GM12878 (cell line): ENCODE data around the gene TLL2. TPM values are rescaled to one million over a fixed set of nuclear protein-coding genes. Genes with fewer than 3 reads are reported as not detected.

Experiments used
- ATAC-seq: fragments of 200-7000 bp; cut with Tn5 transposase; 3 replicates; pipeline ENCODE4 v1.9.1; 2020; ENCODE audit warnings: mild to moderate bottlenecking, moderate library complexity
- BruUV-seq: library from RNA; stranded (reverse); fragments of 400-500 nt; replicated peaks from 2 replicates; lab custom pipeline; 2021; lab: Mats Ljungman, UMichigan
- CTCF ChIA-PET: fragments of 300-600 bp; sonication (Branson Sonifier 250); formaldehyde crosslinking; extraction: SDS; loops from one replicate; lab custom pipeline; 2021; ENCODE audit warnings: inconsistent platforms; lab: Yijun Ruan, JAX
- POLR2A ChIA-PET: fragments of 350-600 bp; formaldehyde crosslinking; extraction: SDS; loops from one replicate; lab custom pipeline; 2021; ENCODE audit warnings: inconsistent platforms; lab: Charles Lee
- RAD21 ChIA-PET: fragments of 300-600 bp; sonication (Branson Sonifier 250); formaldehyde crosslinking; loops from one replicate; lab custom pipeline; 2023; ENCODE audit warnings: antibody characterized with exemption; ENCODE audit not compliant: unreplicated experiment; lab: Charles Lee
- SMC1A ChIA-PET: fragments of 300-600 bp; sonication (Branson Sonifier 250); formaldehyde crosslinking; loops from one replicate; lab custom pipeline; 2023; ENCODE audit not compliant: unreplicated experiment, uncharacterized antibody; lab: Charles Lee
- DNase-seq: peaks from one replicate; pipeline ENCODE4 v3.0.0-alpha.2; 2011; ENCODE audit warnings: low read depth, low spot score
- FAIRE-seq: peaks from 3 replicates; lab custom pipeline; 2011; peaks lifted over from hg19 to GRCh38; lab: Jason Lieb, UNC
- H2AFZ ChIP-seq: 2 replicates; pipeline ENCODE4 v1.6.0; 2011; ENCODE audit warnings: low read depth, low read length, control low read depth; ENCODE audit not compliant: control insufficient read depth
- H3K27ac ChIP-seq: 2 replicates; pipeline ENCODE4 v1.5.1; 2011; ENCODE audit warnings: control low read depth; ENCODE audit not compliant: control insufficient read depth, insufficient read depth
- H3K27me3 ChIP-seq, 2 experiments: replicated peaks in 1 of 2; 2 replicates each; pipeline versions ENCODE4 v1.6.0 to v1.6.1; 2011; ENCODE audit warnings: low read length in 1 of 2; ENCODE audit not compliant: control insufficient read depth in 2 of 2, insufficient read depth in 2 of 2
- H3K36me3 ChIP-seq, 2 experiments: 2 replicates each; pipeline ENCODE4 v1.5.1; 2011; ENCODE audit warnings: low read length in 1 of 2; ENCODE audit not compliant: control insufficient read depth in 2 of 2, insufficient read depth in 2 of 2
- H3K4me1 ChIP-seq: 2 replicates; pipeline ENCODE4 v1.6.1; 2011; ENCODE audit warnings: mild to moderate bottlenecking, low read length, moderate library complexity, mixed read lengths; ENCODE audit not compliant: control insufficient read depth, insufficient read depth
- H3K4me2 ChIP-seq: 2 replicates; pipeline ENCODE4 v1.6.0; 2011; ENCODE audit warnings: control low read depth; ENCODE audit not compliant: control insufficient read depth, insufficient read depth
- H3K4me3 ChIP-seq: fragments of 200-600 bp; sonication (generic); 2 replicates; pipeline ENCODE4 v1.5.1; 2016
- H3K79me2 ChIP-seq: 2 replicates; pipeline ENCODE4 v1.6.0; 2011; ENCODE audit warnings: low read length; ENCODE audit not compliant: control insufficient read depth, insufficient read depth
- H3K9ac ChIP-seq: 2 replicates; pipeline ENCODE4 v1.8.0; 2011; ENCODE audit warnings: low read length, control low read depth, mixed read lengths; ENCODE audit not compliant: control insufficient read depth, insufficient read depth
- H3K9me3 ChIP-seq: replicated peaks from 3 replicates; pipeline ENCODE4 v1.5.1; 2011; ENCODE audit warnings: mild to moderate bottlenecking, low read length; ENCODE audit not compliant: control insufficient read depth, insufficient read depth
- H4K20me1 ChIP-seq: 2 replicates; pipeline ENCODE4 v1.6.0; 2011; ENCODE audit not compliant: control insufficient read depth, insufficient read depth
- MYB ChIP-seq: fragments of 150-350 bp; IDR thresholded peaks from 2 replicates; pipeline ENCODE4 v1.6.1; 2014; ENCODE audit warnings: mild to moderate bottlenecking, low read depth, low read length, borderline replicate concordance
- PKNOX1 ChIP-seq: fragments of 450-650 bp; IDR thresholded peaks from 2 replicates; pipeline ENCODE4 v1.6.1; 2016; ENCODE audit warnings: mild to moderate bottlenecking
- USF2 ChIP-seq: IDR thresholded peaks from 2 replicates; pipeline ENCODE4 v1.6.1; 2011; ENCODE audit warnings: low read depth, low read length, improper control_type of control experiment, borderline replicate concordance
- YY1 ChIP-seq: IDR thresholded peaks from 2 replicates; pipeline ENCODE4 v1.6.1; 2011; ENCODE audit warnings: low read depth, mild to moderate bottlenecking, low read length
- ZNF207 ChIP-seq: fragments of 450-650 bp; IDR thresholded peaks from 2 replicates; pipeline ENCODE4 v1.6.1; 2014; ENCODE audit warnings: antibody characterized with exemption, mild to moderate bottlenecking, borderline replicate concordance
- WGBS: methylation state at CpG from one replicate; pipeline ENCODE4 v1.1.6; 2016; ENCODE audit warnings: low lambda C conversion rate; ENCODE audit not compliant: insufficient replicate concordance, insufficient coverage; ENCODE audit errors: missing lambda C conversion rate; 5-methylcytosine and 5-hydroxymethylcytosine counted together
- in situ Hi-C: fragments of 300-500 bp; cut with MboI; formaldehyde crosslinking; loops from 9 replicates; pipeline ENCODE4 v1.14.3; 2018; ENCODE audit warnings: mixed read lengths
- intact Hi-C: fragments of 100-400 bp; cut with micrococcal nuclease; formaldehyde crosslinking; loops from one replicate; pipeline ENCODE4 v1.14.2; 2022; ENCODE audit not compliant: unreplicated experiment
- polyA plus RNA-seq, 11 experiments: library from polyadenylated mRNA; depleted of rRNA in 4 of 11; unstranded in 6 of 11; stranded (reverse) in 5 of 11; fragments of >200 nt; fragmentation: Nextera tagmentation in 4 of 11; fragmentation: Illumina TruSeq in 1 of 11; extraction: Ambion mirVana in 4 of 11; extraction: Trizol in 1 of 11; gene quantifications; 1 replicate in 1 of 11; 2 replicates in 10 of 11; pipeline versions ENCODE4 v1.2.1 to v1.2.3, GENCODE V29; 2011 to 2016; ENCODE audit warnings: inconsistent platforms in 2 of 11, missing spikeins in 2 of 11, low read depth in 1 of 11
- total RNA-seq, 4 experiments: library from RNA; depleted of rRNA in 3 of 4; stranded (reverse); fragments of >200 nt in 3 of 4; fragmentation: Illumina TruSeq in 1 of 4; extraction: Trizol in 1 of 4; gene quantifications; 2 replicates each; pipeline versions ENCODE4 v1.2.1 to v1.2.3, GENCODE V29; 2013 to 2021
- TF ChIP-seq, protein P1 (sequence below), 3 experiments: IDR thresholded peaks in 2 of 3; conservative IDR thresholded peaks in 1 of 3; 2 replicates each; pipeline ENCODE4 v1.5.1; 2011; ENCODE audit warnings: low read depth in 3 of 3, low read length in 3 of 3, mild to moderate bottlenecking in 3 of 3, control low read depth in 2 of 3, moderate library complexity in 2 of 3, inconsistent platforms in 1 of 3, mixed read lengths in 1 of 3; ENCODE audit not compliant: control insufficient read depth in 2 of 3, insufficient read depth in 1 of 3; ENCODE audit errors: extremely low read depth in 1 of 3

TLL2 gene
- total and polyA plus RNA-seq, 10 of the 15 experiments (the other 5 are each of a cell fraction or from before 2014, with no cell fraction given) = 0.02 to 2.1 (median 0.52) TPM

DNA sequence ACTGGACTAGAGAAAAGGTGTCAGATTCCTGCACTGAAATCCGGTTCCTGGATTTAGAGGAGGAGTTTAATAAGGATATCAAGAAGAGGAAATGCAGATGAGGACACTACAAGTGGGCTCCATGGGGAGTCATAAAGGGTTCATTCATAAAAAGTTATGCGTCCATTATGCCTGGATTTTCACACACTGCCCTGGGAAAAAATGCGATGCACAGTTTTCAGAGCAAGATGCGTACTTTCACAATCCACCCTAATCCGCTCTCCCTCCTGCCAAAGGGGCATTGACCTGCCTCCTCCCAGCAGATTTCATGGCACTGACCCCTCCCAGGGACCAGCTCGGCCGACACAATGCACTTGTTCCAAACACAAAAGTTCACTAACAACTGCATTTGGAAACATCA is 112.7 kb downstream of the TLL2 start:
- no TSS peak for BruUV-seq
- Histone ChIP-seq H4K20me1 (no peaks in the 10 kb centered on the region), H3K36me3 (no peaks in the 10 kb centered on the region), H3K4me2 (no peak overlapping the region), H3K9me3 (no peaks in the 10 kb centered on the region), H3K27me3 (peaks cover 3 to 4% of the 10 kb centered on the region in 2 experiments; a peak in 3 of 4 replicates), H3K9ac (no peak overlapping the region), H2AFZ (no peak overlapping the region), H3K4me1 (no peaks in the 10 kb centered on the region), H3K4me3 (no peak overlapping the region), H3K27ac (no peak overlapping the region), H3K79me2 (no peaks in the 10 kb centered on the region)
- DNase-seq = no peak
- ChIA-PET RAD21 (interaction anchor here (0.7 kb wide), 1 partner anchor 155 kb away, joined by 3 read pairs; no protein-coding TSS in a partner anchor), SMC1A (no interaction called here), POLR2A (no interaction called here), CTCF (no interaction called here)
- in situ Hi-C loops (loop anchor here (5.0 kb wide), 1 partner anchor 1296 kb away; no protein-coding TSS in a partner anchor), intact Hi-C loops (no loop called here)
- 45% methylated on average over 7 of the region's 7 CpGs for WGBS
- ATAC-seq = no peak
- TF ChIP-seq, protein P1, sequence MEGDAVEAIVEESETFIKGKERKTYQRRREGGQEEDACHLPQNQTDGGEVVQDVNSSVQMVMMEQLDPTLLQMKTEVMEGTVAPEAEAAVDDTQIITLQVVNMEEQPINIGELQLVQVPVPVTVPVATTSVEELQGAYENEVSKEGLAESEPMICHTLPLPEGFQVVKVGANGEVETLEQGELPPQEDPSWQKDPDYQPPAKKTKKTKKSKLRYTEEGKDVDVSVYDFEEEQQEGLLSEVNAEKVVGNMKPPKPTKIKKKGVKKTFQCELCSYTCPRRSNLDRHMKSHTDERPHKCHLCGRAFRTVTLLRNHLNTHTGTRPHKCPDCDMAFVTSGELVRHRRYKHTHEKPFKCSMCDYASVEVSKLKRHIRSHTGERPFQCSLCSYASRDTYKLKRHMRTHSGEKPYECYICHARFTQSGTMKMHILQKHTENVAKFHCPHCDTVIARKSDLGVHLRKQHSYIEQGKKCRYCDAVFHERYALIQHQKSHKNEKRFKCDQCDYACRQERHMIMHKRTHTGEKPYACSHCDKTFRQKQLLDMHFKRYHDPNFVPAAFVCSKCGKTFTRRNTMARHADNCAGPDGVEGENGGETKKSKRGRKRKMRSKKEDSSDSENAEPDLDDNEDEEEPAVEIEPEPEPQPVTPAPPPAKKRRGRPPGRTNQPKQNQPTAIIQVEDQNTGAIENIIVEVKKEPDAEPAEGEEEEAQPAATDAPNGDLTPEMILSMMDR (IDR thresholded peaks at IDR 0.05 in 2 of 3, conservative IDR thresholded peaks at IDR 0.05 in 1 of 3; ENCODE audit: control insufficient read depth in 2 of 3, extremely low read depth in 1 of 3, insufficient read depth in 1 of 3, low read depth in 3 of 3, low read length in 3 of 3) = no peak
- TF ChIP-seq PKNOX1 (no peak), USF2 (no peak), MYB (no peak), ZNF207 (no peak), YY1 (no peak)
- FAIRE-seq = no peak
